BJ (cell line): Measurements from ENCODE around the gene PRKG1. TPM values are rescaled to one million over a fixed set of nuclear protein-coding genes. Genes with fewer than 3 reads are reported as not detected.

Experiments used
- CTCF ChIA-PET: fragments of 350-600 bp; formaldehyde crosslinking; extraction: SDS; loops from one replicate; lab custom pipeline; 2021; ENCODE audit warnings: antibody characterized with exemption, inconsistent platforms; lab: Yijun Ruan, JAX
- POLR2A ChIA-PET: fragments of 300-600 bp; sonication (Branson Sonifier 250); formaldehyde crosslinking; extraction: SDS; loops from one replicate; lab custom pipeline; 2021; ENCODE audit warnings: antibody characterized with exemption; lab: Charles Lee
- DNase-seq: peaks from one replicate; pipeline ENCODE4 v3.0.0-alpha.2; 2011; ENCODE audit warnings: low read depth
- H3K27me3 ChIP-seq: 2 replicates; pipeline ENCODE4 v1.6.0; 2011; ENCODE audit warnings: low read length; ENCODE audit not compliant: control insufficient read depth, insufficient read depth
- H3K36me3 ChIP-seq: 2 replicates; pipeline ENCODE4 v1.5.1; 2011; ENCODE audit warnings: low read length; ENCODE audit not compliant: control insufficient read depth, insufficient read depth
- H3K4me3 ChIP-seq: 2 replicates; pipeline ENCODE4 v1.5.1; 2011; ENCODE audit warnings: low read depth, mild to moderate bottlenecking, control low read depth, low read length
- polyA plus RNA-seq: library from polyadenylated mRNA; depleted of rRNA; stranded (reverse); fragments of >200 nt; gene quantifications from 2 replicates; pipeline ENCODE4 v1.2.3, GENCODE V29; 2011
- TF ChIP-seq, protein P1 (sequence below): IDR thresholded peaks from 2 replicates; pipeline ENCODE4 v1.5.1; 2011; ENCODE audit warnings: low read depth, mild to moderate bottlenecking, control low read depth, inconsistent platforms, low read length, moderate library complexity; ENCODE audit not compliant: insufficient read depth

PRKG1 gene
- polyA plus RNA-seq, 1 experiment = 9.7 TPM

DNA sequence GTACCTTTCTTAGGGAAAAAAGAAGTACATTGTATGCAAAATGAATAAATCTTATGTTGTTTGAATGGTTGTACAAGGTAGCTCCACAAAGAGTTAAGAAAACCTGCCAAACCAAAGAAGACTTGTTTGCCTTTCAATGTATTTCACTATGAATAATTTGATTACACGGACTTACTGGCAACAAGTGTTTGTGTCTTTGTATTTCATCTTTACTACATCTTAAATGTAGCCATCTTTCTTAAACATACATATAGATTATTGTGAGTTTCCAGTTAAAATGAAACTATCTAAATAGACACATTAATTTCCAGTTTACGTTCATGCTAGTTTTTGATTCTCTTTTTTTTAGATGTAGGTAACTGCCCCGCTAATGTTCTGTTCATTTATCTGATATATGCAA is 2.8 kb downstream of the PRKG1 start:
- ChIA-PET POLR2A (no interaction called here), CTCF (interaction anchor here (0.8 to 1.3 kb wide), 2 partner anchors 313 to 345 kb away, joined by 3 to 4 read pairs; no protein-coding TSS in a partner anchor)
- TF ChIP-seq, protein P1, sequence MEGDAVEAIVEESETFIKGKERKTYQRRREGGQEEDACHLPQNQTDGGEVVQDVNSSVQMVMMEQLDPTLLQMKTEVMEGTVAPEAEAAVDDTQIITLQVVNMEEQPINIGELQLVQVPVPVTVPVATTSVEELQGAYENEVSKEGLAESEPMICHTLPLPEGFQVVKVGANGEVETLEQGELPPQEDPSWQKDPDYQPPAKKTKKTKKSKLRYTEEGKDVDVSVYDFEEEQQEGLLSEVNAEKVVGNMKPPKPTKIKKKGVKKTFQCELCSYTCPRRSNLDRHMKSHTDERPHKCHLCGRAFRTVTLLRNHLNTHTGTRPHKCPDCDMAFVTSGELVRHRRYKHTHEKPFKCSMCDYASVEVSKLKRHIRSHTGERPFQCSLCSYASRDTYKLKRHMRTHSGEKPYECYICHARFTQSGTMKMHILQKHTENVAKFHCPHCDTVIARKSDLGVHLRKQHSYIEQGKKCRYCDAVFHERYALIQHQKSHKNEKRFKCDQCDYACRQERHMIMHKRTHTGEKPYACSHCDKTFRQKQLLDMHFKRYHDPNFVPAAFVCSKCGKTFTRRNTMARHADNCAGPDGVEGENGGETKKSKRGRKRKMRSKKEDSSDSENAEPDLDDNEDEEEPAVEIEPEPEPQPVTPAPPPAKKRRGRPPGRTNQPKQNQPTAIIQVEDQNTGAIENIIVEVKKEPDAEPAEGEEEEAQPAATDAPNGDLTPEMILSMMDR = no peak
- H3K36me3 ChIP-seq = no peaks in the 10 kb centered on the region
- no peak for DNase-seq
- no peaks in the 10 kb centered on the region for H3K27me3 ChIP-seq
- no peak overlapping the region for H3K4me3 ChIP-seq

DNA sequence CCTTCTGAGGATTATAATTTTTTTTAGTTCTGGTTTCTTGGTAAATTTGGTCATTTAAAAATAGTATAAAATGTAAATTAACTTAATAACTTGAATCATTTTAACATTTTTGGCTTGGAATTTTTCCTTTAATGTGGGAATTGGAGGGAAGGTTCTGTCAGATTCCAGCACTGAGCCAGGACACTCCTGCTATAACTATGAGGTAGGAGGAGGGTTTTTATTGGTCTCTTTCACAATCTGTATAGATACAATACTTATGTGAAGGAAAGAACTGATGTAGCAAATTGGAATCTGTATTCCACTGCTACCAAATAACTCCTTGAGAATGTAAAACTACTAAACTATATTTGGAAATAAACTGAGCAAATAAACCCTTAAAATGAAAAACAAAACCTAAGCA is 3.2 kb downstream of the PRKG1 start:
- DNase-seq = no peak
- Histone ChIP-seq H3K4me3 (no peak overlapping the region), H3K27me3 (no peaks in the 10 kb centered on the region), H3K36me3 (no peaks in the 10 kb centered on the region)
- TF ChIP-seq, protein P1 = no peak
- ChIA-PET CTCF (interaction anchor here (0.6 kb wide), 1 partner anchor 10 kb away, joined by 3 read pairs; no protein-coding TSS in a partner anchor), POLR2A (no interaction called here)

DNA sequence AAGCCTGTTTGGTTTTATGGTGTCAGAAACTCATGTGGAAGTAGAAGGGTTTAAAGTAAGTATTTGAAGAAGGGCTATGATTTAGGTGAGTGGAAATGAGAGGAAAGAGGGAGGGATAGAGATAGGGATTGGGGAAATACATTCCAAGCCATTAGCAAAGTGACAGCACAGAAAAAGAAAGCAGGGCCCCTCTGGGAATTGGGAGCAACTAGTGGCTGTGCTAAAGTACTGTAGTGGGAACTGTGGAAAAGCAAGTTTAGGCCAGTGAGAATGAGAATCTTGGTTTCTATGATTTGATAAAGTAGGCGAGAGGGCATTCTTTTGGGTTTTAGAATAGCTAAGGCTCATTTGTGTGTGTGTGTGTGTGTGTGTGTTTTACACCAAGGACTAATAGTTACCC is 5.0 kb downstream of the PRKG1 start:
- TF ChIP-seq, protein P1 = no peak
- Histone ChIP-seq H3K4me3 (no peak overlapping the region), H3K27me3 (no peaks in the 10 kb centered on the region), H3K36me3 (no peaks in the 10 kb centered on the region)
- no peak for DNase-seq
- ChIA-PET CTCF (no interaction called here), POLR2A (no interaction called here)

DNA sequence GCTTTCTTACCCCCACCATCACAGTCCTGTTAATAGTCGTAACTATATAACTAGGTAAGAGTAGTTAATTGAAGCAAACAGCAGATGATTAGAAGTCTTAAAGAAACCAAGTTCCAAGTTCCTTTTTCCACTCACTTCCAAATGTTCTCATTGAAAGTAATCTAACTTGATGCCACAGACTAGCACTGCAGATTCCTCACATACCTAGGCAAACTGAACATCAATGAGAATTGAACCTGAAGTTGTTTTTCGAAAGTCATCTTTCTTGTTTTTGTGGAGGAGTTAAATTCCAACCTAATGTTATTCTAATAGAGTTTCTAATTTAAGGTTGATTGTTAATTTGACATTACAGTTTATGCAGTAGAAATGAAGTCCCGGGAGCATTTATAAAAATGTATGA is 5.5 kb downstream of the PRKG1 start:
- TF ChIP-seq, protein P1 = no peak
- no peaks in the 10 kb centered on the region for H3K36me3 ChIP-seq
- CTCF ChIA-PET = interaction anchor here (0.6 to 1.3 kb wide), 4 partner anchors 118 to 1336 kb away, joined by 3 to 6 read pairs (median 4); no protein-coding TSS in a partner anchor
- no peak overlapping the region for H3K4me3 ChIP-seq
- no peaks in the 10 kb centered on the region for H3K27me3 ChIP-seq
- no peak for DNase-seq
- POLR2A ChIA-PET = no interaction called here

DNA sequence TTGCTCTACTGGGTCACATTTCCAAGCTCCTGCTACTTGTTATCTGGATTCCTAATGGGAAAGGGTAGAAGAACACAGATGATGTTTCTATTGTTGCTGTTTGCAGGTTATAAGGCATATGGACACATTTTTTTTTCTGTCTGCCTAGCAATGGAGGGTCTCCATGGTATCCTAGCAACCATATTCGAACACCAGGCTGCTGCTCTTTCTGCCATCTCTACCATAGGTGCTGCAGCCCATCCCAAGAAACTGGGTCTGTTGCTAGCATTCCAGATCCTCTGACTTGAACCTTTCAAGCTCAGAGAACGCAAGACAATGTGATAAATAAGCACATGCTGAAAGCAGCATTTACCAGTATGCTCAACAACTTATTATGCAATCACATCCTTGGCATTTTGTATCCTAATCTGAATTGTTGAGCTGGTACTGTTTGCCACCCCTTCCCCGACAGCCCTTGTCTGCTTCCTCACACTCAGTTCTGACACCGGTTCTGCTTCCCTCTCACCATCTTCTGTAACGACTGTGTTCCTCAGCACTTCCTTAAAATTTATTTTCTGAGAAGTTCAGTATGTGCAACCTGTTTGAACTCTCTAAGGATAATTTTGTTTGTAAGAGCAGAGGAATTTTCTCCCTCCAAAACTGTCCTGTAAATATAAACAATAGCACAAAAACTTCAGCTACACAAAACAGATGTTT is 6.2 kb downstream of the PRKG1 start:
- TF ChIP-seq, protein P1 = no peak
- ChIA-PET POLR2A (no interaction called here), CTCF (interaction anchor here (0.6 to 1.3 kb wide), 5 partner anchors 7 to 1336 kb away, joined by 3 to 6 read pairs (median 4); no protein-coding TSS in a partner anchor)
- no peak overlapping the region for H3K4me3 ChIP-seq
- H3K27me3 ChIP-seq = no peaks in the 10 kb centered on the region
- no peaks in the 10 kb centered on the region for H3K36me3 ChIP-seq
- DNase-seq = no peak
